Activated naive CD4-positive, alpha-beta T cell treated with anti-CD3 and anti-CD28 coated beads for 36 hours (primary cell): Measurements from ENCODE around the gene CAP2. TPM values are rescaled to one million over a fixed set of nuclear protein-coding genes. Genes with fewer than 3 reads are reported as not detected.

Experiments
- CTCF ChIA-PET: fragments of 350-600 bp; sonication (Branson Sonifier 250); formaldehyde crosslinking; loops from one replicate; lab custom pipeline; 2021; ENCODE audit warnings: antibody characterized with exemption; lab: Charles Lee
- DNase-seq: peaks from one replicate; pipeline ENCODE4 v3.0.0-alpha.2; 2020
- H3K27ac Mint-ChIP-seq: one replicate; pipeline ENCODE4 v1.8.0; 2021; ENCODE audit warnings: mild to moderate bottlenecking, mixed read lengths
- H3K27me3 Mint-ChIP-seq: one replicate; pipeline ENCODE4 v1.8.0; 2021; ENCODE audit warnings: low read depth, mixed read lengths
- H3K36me3 Mint-ChIP-seq: one replicate; pipeline ENCODE4 v1.8.0; 2021; ENCODE audit warnings: low read depth, mixed read lengths
- H3K4me1 Mint-ChIP-seq: one replicate; pipeline ENCODE4 v1.8.0; 2021; ENCODE audit warnings: low read depth, mixed read lengths
- H3K4me3 Mint-ChIP-seq: one replicate; pipeline ENCODE4 v1.8.0; 2021; ENCODE audit warnings: mild to moderate bottlenecking, moderate library complexity, mixed read lengths
- H3K9me3 Mint-ChIP-seq: one replicate; pipeline ENCODE4 v1.8.0; 2021; ENCODE audit warnings: mixed read lengths
- intact Hi-C: fragments of 100-400 bp; cut with micrococcal nuclease; formaldehyde crosslinking; loops from one replicate; pipeline ENCODE4 v1.15.1; 2023
- total RNA-seq, 2 experiments: library from RNA; stranded (reverse); gene quantifications; one replicate each; pipeline ENCODE4 v1.2.3, GENCODE V29; 2021

Gene CAP2
- total RNA-seq, result not detected

- CTCF ChIA-PET, result no interaction called here
- Mint-ChIP-seq H3K27me3 (peaks cover 58% of the 10 kb centered on the region), H3K36me3 (no peaks in the 10 kb centered on the region)
Observed at GRCh38 chr6:17392978-17393891, at the start of gene CAP2. Gene CAP2 (plus strand): TSS chr6:17393595. CDS start chr6:17421556, 27,961 bp downstream.

GRCh38 chr6:17347012-17347411, 46.4 kb upstream of the CAP2 start:
- Mint-ChIP-seq H3K4me1 (no peaks in the 10 kb centered on the region), H3K27ac (no peak overlapping the region), H3K36me3 (no peaks in the 10 kb centered on the region), H3K4me3 (no peak overlapping the region), H3K9me3 (no peaks in the 10 kb centered on the region), H3K27me3 (no peaks in the 10 kb centered on the region)
- CTCF ChIA-PET, result no interaction called here
- no peak for DNase-seq
- intact Hi-C loops, result no loop called here

More at GRCh38 chr6:17392978-17393891, at the start of gene CAP2:
- H3K9me3 Mint-ChIP-seq, result no peaks in the 10 kb centered on the region
- peaks cover 7% of the 10 kb centered on the region for H3K4me1 Mint-ChIP-seq
- no peak within 1 kb of the TSS for H3K27ac Mint-ChIP-seq
- H3K4me3 Mint-ChIP-seq, result peak within 1 kb of the TSS; percentile 72
- DNase-seq, result peak; percentile 8
- intact Hi-C loops, result no loop called here

GRCh38 chr6:17349427-17349826, 44.0 kb upstream of the CAP2 start:
- Mint-ChIP-seq H3K36me3 (no peaks in the 10 kb centered on the region), H3K27ac (no peak overlapping the region), H3K4me1 (no peaks in the 10 kb centered on the region), H3K4me3 (no peak overlapping the region), H3K9me3 (no peaks in the 10 kb centered on the region), H3K27me3 (no peaks in the 10 kb centered on the region)
- DNase-seq, result no peak
- intact Hi-C loops, result no loop called here
- CTCF ChIA-PET, result interaction anchor here (0.6 kb wide), 1 partner anchor 1243 kb away, joined by 3 read pairs; no protein-coding TSS in a partner anchor

GRCh38 chr6:17352302-17352701, 41.1 kb upstream of the CAP2 start:
- no peaks in the 10 kb centered on the region for H3K36me3 Mint-ChIP-seq
- CTCF ChIA-PET, result no interaction called here
- H3K27ac Mint-ChIP-seq, result no peak overlapping the region
- no peaks in the 10 kb centered on the region for H3K4me1 Mint-ChIP-seq
- intact Hi-C loops, result no loop called here
- no peak for DNase-seq
- no peaks in the 10 kb centered on the region for H3K9me3 Mint-ChIP-seq
- H3K27me3 Mint-ChIP-seq, result no peaks in the 10 kb centered on the region
- no peak overlapping the region for H3K4me3 Mint-ChIP-seq

GRCh38 chr6:17353440-17354175, 39.8 kb upstream of the CAP2 start:
- DNase-seq, result no peak
- Mint-ChIP-seq H3K4me3 (no peak overlapping the region), H3K36me3 (no peaks in the 10 kb centered on the region), H3K27me3 (no peaks in the 10 kb centered on the region), H3K4me1 (no peaks in the 10 kb centered on the region), H3K9me3 (no peaks in the 10 kb centered on the region), H3K27ac (no peak overlapping the region)
- CTCF ChIA-PET, result no interaction called here
- intact Hi-C loops, result no loop called here

- CTCF ChIA-PET, result no interaction called here
- H3K36me3 Mint-ChIP-seq, result no peaks in the 10 kb centered on the region
- no peak overlapping the region for H3K4me3 Mint-ChIP-seq
- H3K27me3 Mint-ChIP-seq, result no peaks in the 10 kb centered on the region
- DNase-seq, result no peak
- peaks cover 4% of the 10 kb centered on the region for H3K9me3 Mint-ChIP-seq
- intact Hi-C loops, result no loop called here
- H3K4me1 Mint-ChIP-seq, result no peaks in the 10 kb centered on the region
- H3K27ac Mint-ChIP-seq, result no peak overlapping the region
Observed at GRCh38 chr6:17354700-17355403, 38.5 kb upstream of the CAP2 start.

GRCh38 chr6:17355404-17355774, 38.0 kb upstream of the CAP2 start:
- H3K27me3 Mint-ChIP-seq, result no peaks in the 10 kb centered on the region
- CTCF ChIA-PET, result interaction anchor here (0.9 kb wide), 1 partner anchor 11 kb away, joined by 3 read pairs; no protein-coding TSS in a partner anchor
- H3K9me3 Mint-ChIP-seq, result peaks cover 4% of the 10 kb centered on the region
- DNase-seq, result no peak
- intact Hi-C loops, result no loop called here
- H3K27ac Mint-ChIP-seq, result no peak overlapping the region
- no peaks in the 10 kb centered on the region for H3K36me3 Mint-ChIP-seq
- H3K4me1 Mint-ChIP-seq, result no peaks in the 10 kb centered on the region
- no peak overlapping the region for H3K4me3 Mint-ChIP-seq

- H3K27me3 Mint-ChIP-seq, result no peaks in the 10 kb centered on the region
- no peak for DNase-seq
- H3K9me3 Mint-ChIP-seq, result peaks cover 4% of the 10 kb centered on the region
- intact Hi-C loops, result no loop called here
- H3K27ac Mint-ChIP-seq, result no peak overlapping the region
- no peak overlapping the region for H3K4me3 Mint-ChIP-seq
- CTCF ChIA-PET, result interaction anchor here (0.6 kb wide), 1 partner anchor 97 kb away, joined by 3 read pairs; no protein-coding TSS in a partner anchor
- H3K36me3 Mint-ChIP-seq, result no peaks in the 10 kb centered on the region
- H3K4me1 Mint-ChIP-seq, result no peaks in the 10 kb centered on the region
Observed at GRCh38 chr6:17358515-17358914, 34.9 kb upstream of the CAP2 start.

GRCh38 chr6:17360564-17360963, 32.8 kb upstream of the CAP2 start:
- intact Hi-C loops, result no loop called here
- CTCF ChIA-PET, result no interaction called here
- no peaks in the 10 kb centered on the region for H3K27me3 Mint-ChIP-seq
- H3K36me3 Mint-ChIP-seq, result no peaks in the 10 kb centered on the region
- H3K27ac Mint-ChIP-seq, result no peak overlapping the region
- no peaks in the 10 kb centered on the region for H3K4me1 Mint-ChIP-seq
- peaks cover 4% of the 10 kb centered on the region for H3K9me3 Mint-ChIP-seq
- no peak for DNase-seq
- H3K4me3 Mint-ChIP-seq, result no peak overlapping the region

GRCh38 chr6:17361013-17361412, 32.4 kb upstream of the CAP2 start:
- no peak overlapping the region for H3K4me3 Mint-ChIP-seq
- intact Hi-C loops, result no loop called here
- H3K9me3 Mint-ChIP-seq, result peaks cover 4% of the 10 kb centered on the region
- DNase-seq, result no peak
- no peaks in the 10 kb centered on the region for H3K27me3 Mint-ChIP-seq
- H3K27ac Mint-ChIP-seq, result no peak overlapping the region
- H3K36me3 Mint-ChIP-seq, result no peaks in the 10 kb centered on the region
- H3K4me1 Mint-ChIP-seq, result no peaks in the 10 kb centered on the region
- CTCF ChIA-PET, result no interaction called here

- peaks cover 3% of the 10 kb centered on the region for H3K9me3 Mint-ChIP-seq
- no peak overlapping the region for H3K27ac Mint-ChIP-seq
- intact Hi-C loops, result no loop called here
- no peak for DNase-seq
- no peaks in the 10 kb centered on the region for H3K27me3 Mint-ChIP-seq
- CTCF ChIA-PET, result no interaction called here
- no peak overlapping the region for H3K4me3 Mint-ChIP-seq
- H3K36me3 Mint-ChIP-seq, result no peaks in the 10 kb centered on the region
- H3K4me1 Mint-ChIP-seq, result no peaks in the 10 kb centered on the region
Observed at GRCh38 chr6:17365961-17366360, 27.4 kb upstream of the CAP2 start.

- CTCF ChIA-PET, result no interaction called here
- no peak for DNase-seq
- H3K36me3 Mint-ChIP-seq, result no peaks in the 10 kb centered on the region
- no peaks in the 10 kb centered on the region for H3K4me1 Mint-ChIP-seq
- intact Hi-C loops, result no loop called here
- no peaks in the 10 kb centered on the region for H3K27me3 Mint-ChIP-seq
- no peak overlapping the region for H3K27ac Mint-ChIP-seq
- H3K9me3 Mint-ChIP-seq, result peaks cover 3% of the 10 kb centered on the region
- H3K4me3 Mint-ChIP-seq, result no peak overlapping the region
Observed at GRCh38 chr6:17367868-17368267, 25.5 kb upstream of the CAP2 start.
